ENCODE data around the gene ETV3L. TPM values are rescaled to one million over a fixed set of nuclear protein-coding genes. Genes with fewer than 3 reads are reported as not detected.
"Not testable (repeated sequence)": the region's sequence is repeated elsewhere in the genome, so short reads cannot be mapped to it uniquely, and the experiment has no call there.

The ETV3L gene
- total RNA-seq, 1 donor from 2014 or later = not detected

- no peak for DNase-seq (ENCODE audit: missing footprints)
- ATAC-seq = no peak
- intact Hi-C loops (cut with DNase I) = loop anchor here (1.0 to 10.0 kb wide), 2 partner anchors 66 to 404 kb away; no protein-coding TSS in a partner anchor
Observed at GRCh38 chr1:157090771-157091170, 8.8 kb downstream of the ETV3L start.

DNA sequence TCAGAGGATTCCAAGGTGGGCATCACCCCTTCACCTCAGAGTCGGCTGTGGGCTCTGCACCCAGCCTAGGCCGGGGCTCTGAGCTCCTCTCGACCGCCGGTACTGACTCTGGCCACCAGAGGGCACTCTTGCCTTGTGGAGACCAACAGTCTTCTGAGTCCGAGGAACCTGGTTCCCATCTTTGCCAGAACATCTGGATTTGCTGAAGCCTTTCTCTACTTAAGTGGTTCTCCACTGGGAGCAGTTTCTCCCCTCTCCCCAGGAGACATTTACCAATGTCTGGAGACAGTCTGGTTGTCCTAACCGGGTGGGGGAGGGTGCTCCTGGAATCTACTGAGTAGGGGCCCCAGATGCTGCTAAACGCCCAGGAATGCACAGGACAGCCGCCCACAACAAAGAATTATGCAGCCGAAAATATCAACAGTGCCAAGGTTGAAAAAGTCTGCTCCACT is 9.4 kb downstream of the ETV3L start:
- ATAC-seq = peak; percentile 86
- intact Hi-C loops (cut with DNase I) = loop anchor here (1.0 to 10.0 kb wide), 2 partner anchors 66 to 405 kb away; no protein-coding TSS in a partner anchor
- peak; percentile 91 for DNase-seq (ENCODE audit: missing footprints)

DNA sequence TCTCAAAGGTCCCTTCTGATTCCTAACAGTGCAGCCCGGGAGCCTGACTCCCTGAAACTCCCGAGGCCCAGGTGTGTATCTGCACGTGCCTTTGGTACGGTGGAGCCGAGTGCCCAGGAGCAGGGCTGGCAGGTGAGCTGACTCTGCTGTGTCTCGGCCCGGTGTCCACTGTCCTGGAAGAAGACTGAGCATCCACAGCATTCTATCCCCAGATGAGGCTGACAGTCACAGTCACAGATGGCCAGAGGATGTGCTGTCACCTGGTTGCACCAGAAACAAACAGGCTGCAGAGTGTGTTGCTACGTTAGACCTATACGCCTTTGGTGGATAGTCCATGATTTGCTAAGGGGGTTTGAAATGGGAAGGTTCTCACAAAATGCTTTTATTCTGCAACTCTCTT is 9.8 kb downstream of the ETV3L start:
- ATAC-seq = no peak
- no peak for DNase-seq (ENCODE audit: missing footprints)
- intact Hi-C loops (cut with DNase I) = loop anchor here (1.0 to 10.0 kb wide), 2 partner anchors 67 to 405 kb away; no protein-coding TSS in a partner anchor

DNA sequence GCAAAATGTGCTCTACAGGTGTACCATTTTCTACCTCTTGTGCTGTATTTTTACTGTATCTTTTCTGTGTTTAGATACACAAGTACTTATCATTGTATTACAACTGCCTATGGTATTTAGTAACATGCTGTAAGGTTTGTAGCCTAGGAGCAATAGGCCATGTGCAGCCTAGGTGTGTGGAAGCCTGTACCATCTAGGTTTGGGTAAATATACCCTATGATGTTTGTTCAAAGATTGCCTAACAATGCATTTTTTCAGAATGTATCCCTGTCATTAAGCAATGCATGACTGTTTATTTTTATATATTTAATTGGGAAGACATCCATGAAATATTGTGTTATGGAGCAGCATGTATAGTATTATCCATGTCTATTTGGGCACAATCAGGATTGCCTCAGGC is 11.0 kb downstream of the ETV3L start:
- intact Hi-C loops (cut with DNase I) = no loop called here
- no peak for DNase-seq (ENCODE audit: missing footprints)
- no peak for ATAC-seq

- DNase-seq (ENCODE audit: missing footprints) = no peak
- intact Hi-C loops (cut with DNase I) = no loop called here
- no peak for ATAC-seq
Observed at GRCh38 chr1:157087030-157087429, 12.6 kb downstream of the ETV3L start.

GRCh38 chr1:157086299-157086698 is 13.3 kb downstream of the ETV3L start:
- intact Hi-C loops (cut with DNase I) = no loop called here
- DNase-seq (ENCODE audit: missing footprints) (no peak), ATAC-seq (no peak)

GRCh38 chr1:157085421-157085820 is 14.2 kb downstream of the ETV3L start:
- ATAC-seq = no peak
- no peak for DNase-seq (ENCODE audit: missing footprints)
- intact Hi-C loops (cut with DNase I) = no loop called here

- intact Hi-C loops (cut with DNase I) = no loop called here
- DNase-seq (ENCODE audit: missing footprints) (no peak), ATAC-seq (no peak)
Observed at GRCh38 chr1:157084720-157085119, 14.9 kb downstream of the ETV3L start.

GRCh38 chr1:157081707-157082106 is 17.9 kb downstream of the ETV3L start:
- no peak for DNase-seq (ENCODE audit: missing footprints)
- intact Hi-C loops (cut with DNase I) = no loop called here
- no peak for ATAC-seq

- ATAC-seq (no peak), DNase-seq (ENCODE audit: missing footprints) (no peak)
- intact Hi-C loops (cut with DNase I) = no loop called here
Observed at GRCh38 chr1:157080714-157081113, 18.9 kb downstream of the ETV3L start.

DNA sequence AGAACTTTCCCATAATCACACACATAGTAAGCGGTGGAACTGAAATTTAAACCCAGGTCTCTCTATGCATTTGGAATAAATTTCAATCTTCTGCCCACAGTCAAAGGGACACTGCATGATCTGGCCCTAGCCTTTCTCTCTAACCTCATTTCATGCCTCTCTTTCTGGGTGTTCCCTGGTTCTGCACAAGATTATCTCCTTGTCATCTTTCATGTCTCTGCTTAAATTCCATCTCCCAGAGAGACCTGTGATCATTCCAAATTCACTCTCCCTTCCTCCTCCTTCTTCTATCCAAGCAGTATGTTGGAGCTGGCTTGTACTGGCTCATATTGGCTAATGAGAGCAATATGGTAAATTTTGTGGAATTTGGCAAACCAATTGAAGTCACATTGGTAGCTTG is 22.2 kb downstream of the ETV3L start:
- intact Hi-C loops (cut with DNase I) = loop anchor here (10.0 kb wide), 2 partner anchors 93 to 183 kb away; partner anchors contain the start of gene PEAR1
- ATAC-seq = no peak
- no peak for DNase-seq (ENCODE audit: missing footprints)

- DNase-seq (ENCODE audit: missing footprints) (peak; percentile 87), ATAC-seq (peak; percentile 46)
- intact Hi-C loops (cut with DNase I) = loop anchor here (2.0 to 10.0 kb wide), 4 partner anchors 29 to 179 kb away; partner anchors contain the start of genes ARHGEF11 and PEAR1
Observed at GRCh38 chr1:157073944-157074685, 25.5 kb downstream of the ETV3L start.

DNA sequence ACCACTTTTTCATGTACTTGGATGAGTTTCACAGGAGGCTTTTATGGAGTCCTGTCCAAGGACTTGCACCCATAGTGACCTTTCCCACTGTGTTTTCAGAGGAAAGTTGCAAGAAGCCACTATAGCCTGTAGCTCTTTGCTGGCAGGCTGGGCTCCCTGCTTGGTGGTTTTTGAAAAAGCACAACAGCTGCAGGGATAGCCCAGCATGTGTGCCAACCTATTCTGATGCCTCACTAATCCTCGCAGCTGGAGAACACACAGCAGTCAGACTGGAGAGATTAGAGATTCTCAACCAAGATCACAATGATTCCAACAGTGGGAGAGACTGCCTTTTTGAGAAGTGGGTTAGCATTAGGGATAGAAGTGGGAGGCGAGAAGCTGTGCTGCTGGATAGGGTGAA is 30.0 kb downstream of the ETV3L start:
- no peak for DNase-seq (ENCODE audit: missing footprints)
- intact Hi-C loops (cut with DNase I) = no loop called here
- ATAC-seq = no peak

DNA sequence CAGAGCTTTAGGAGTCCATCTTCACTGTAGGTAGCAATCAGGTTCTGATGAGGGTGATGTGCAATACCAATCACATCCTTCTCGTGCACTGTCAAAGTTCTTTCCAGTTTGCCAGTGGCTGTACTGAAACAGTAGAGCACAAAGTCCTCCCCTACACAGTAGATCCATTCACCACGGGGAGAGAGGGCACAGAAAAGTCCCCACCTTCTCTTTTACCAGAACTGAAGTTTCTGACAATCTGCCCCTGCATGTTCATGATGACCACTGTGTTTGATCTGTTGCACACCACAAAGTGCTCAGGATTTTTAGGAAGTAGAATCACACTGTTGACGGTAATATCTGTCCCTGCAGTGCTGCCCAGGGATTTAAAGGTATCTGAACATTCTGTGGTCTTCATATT is 40.4 kb downstream of the ETV3L start:
- ATAC-seq; DNase-seq (ENCODE audit: missing footprints); intact Hi-C loops (cut with DNase I): not testable (repeated sequence)

DNA sequence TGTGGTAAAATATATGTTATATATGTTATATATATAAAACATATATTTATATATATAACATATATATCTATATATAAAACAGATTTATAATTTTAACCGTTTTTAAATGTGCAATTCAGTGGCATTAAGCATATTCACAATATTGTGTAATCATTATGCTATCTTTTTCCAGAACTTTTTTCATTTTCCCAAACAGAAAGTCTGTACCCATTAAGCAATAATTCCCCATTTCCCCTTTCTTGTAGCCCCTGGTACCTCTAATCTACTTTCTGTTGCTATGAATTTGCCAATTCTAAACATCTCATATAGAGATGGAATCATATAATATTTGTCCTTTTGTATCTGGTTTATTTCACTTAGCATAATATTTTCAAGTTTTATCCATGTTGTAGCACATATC is 43.3 kb downstream of the ETV3L start:
- DNase-seq (ENCODE audit: missing footprints) (no peak), ATAC-seq (no peak)
- intact Hi-C loops (cut with DNase I) = no loop called here

DNA sequence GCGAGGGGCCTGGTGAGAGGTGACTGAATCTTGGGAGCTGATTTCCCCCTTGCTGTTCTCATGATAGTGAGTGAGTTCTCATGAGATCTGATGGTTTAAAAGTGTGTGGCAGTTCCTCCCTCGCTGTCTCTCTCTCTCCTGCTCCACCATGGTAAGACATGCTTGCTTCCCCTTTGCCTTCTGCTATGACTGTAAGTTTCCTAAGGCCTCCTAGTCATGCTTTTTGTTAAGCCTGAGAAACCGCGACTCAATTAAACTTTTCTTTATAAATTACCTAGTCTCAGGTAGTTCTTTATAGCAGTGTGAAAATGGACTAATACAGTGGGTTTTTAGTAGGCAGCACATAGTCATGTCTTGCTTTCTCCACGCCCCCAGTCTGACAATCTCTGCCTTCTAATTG is 43.9 kb downstream of the ETV3L start:
- DNase-seq (ENCODE audit: missing footprints); intact Hi-C loops (cut with DNase I); ATAC-seq: not testable (repeated sequence)

DNA sequence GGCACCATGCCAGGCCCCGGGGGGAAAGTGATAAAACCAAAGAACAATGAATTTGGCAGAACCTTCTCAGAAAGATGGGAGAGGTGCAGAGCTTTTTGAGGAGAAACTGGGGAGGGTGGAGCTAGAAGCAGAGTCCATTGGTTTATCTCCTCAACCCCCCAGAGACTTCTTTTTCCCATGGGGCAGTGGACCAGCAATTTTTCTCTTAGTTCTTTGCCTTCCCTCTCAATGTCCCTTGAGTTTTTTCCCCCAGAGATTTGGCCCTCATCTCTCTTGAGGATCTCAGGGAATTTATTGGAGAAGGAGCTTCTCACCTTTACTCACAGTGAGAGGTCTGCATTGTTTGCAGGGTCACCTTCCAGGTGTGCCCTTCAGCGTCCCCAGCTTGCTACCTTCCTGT is 48.8 kb downstream of the ETV3L start:
- DNase-seq (ENCODE audit: missing footprints) (no peak), ATAC-seq (no peak)
- intact Hi-C loops (cut with DNase I) = no loop called here

- no peak for ATAC-seq
- intact Hi-C loops (cut with DNase I) = no loop called here
- DNase-seq (ENCODE audit: missing footprints) = no peak
Observed at GRCh38 chr1:157047062-157047410, 52.6 kb downstream of the ETV3L start.

- ATAC-seq = peak; percentile 98
- peak; percentile 95 for DNase-seq (ENCODE audit: missing footprints)
- intact Hi-C loops (cut with DNase I) = loop anchor here (2.0 kb wide), 1 partner anchor 29 kb away; no protein-coding TSS in a partner anchor
Observed at GRCh38 chr1:157045250-157046218, 54.1 kb downstream of the ETV3L start, which contains the start of gene ARHGEF11. Gene ARHGEF11 (minus strand): TSS chr1:157045742. CDS start chr1:157044330, 1,412 bp downstream.

Measured in Right ventricle myocardium inferior (tissue), 1 donor.